H9 (cell line): ENCODE measurements around the gene APP. TPM values are rescaled to one million over a fixed set of nuclear protein-coding genes. Genes with fewer than 3 reads are reported as not detected.

Experiments used
- DNase-seq: peaks from one replicate; pipeline ENCODE4 v3.0.0-alpha.2; 2017
- H2AFZ ChIP-seq: one replicate; pipeline ENCODE4 v1.6.1; 2013; ENCODE audit warnings: mild to moderate bottlenecking, low read length, control low read depth, moderate library complexity
- H2AK5ac ChIP-seq: 2 replicates; pipeline ENCODE4 v1.6.1; 2013; ENCODE audit warnings: low read length, control low read depth, mixed read lengths; ENCODE audit not compliant: insufficient read length
- H2BK120ac ChIP-seq: one replicate; pipeline ENCODE4 v1.6.1; 2013; ENCODE audit warnings: low read depth, mild to moderate bottlenecking, low read length, control low read depth, inconsistent platforms; ENCODE audit not compliant: poor library complexity, severe bottlenecking
- H2BK12ac ChIP-seq: 2 replicates; pipeline ENCODE4 v1.6.1; 2013; ENCODE audit warnings: low read length, control low read depth, mixed read lengths, low read depth; ENCODE audit not compliant: insufficient read length
- H2BK15ac ChIP-seq: 2 replicates; pipeline ENCODE4 v1.6.1; 2013; ENCODE audit warnings: low read depth, low read length, control low read depth
- H2BK20ac ChIP-seq: one replicate; pipeline ENCODE4 v1.6.1; 2013; ENCODE audit warnings: low read depth, mild to moderate bottlenecking, low read length, control low read depth, inconsistent platforms; ENCODE audit not compliant: poor library complexity, severe bottlenecking
- H2BK5ac ChIP-seq: 2 replicates; pipeline ENCODE4 v1.6.1; 2013; ENCODE audit warnings: low read length, control low read depth, mixed read lengths; ENCODE audit not compliant: insufficient read length
- H3K14ac ChIP-seq: 2 replicates; pipeline ENCODE4 v1.6.1; 2013; ENCODE audit warnings: low read length, control low read depth; ENCODE audit not compliant: insufficient read depth
- H3K18ac ChIP-seq: 2 replicates; pipeline ENCODE4 v1.6.1; 2013; ENCODE audit warnings: low read depth, mild to moderate bottlenecking, mixed read lengths, low read length, control low read depth; ENCODE audit not compliant: insufficient read length
- H3K23ac ChIP-seq: 2 replicates; pipeline ENCODE4 v1.6.1; 2013; ENCODE audit warnings: low read length, control low read depth, mixed read lengths, low read depth; ENCODE audit not compliant: insufficient read length
- H3K23me2 ChIP-seq: 2 replicates; pipeline ENCODE4 v1.6.1; 2013; ENCODE audit warnings: low read depth, mild to moderate bottlenecking, mixed read lengths, low read length, control low read depth; ENCODE audit not compliant: insufficient read length, poor library complexity, severe bottlenecking
- H3K27ac ChIP-seq: 2 replicates; pipeline ENCODE4 v1.5.1; 2013; ENCODE audit warnings: low read length, control low read depth, mixed read lengths, low read depth; ENCODE audit not compliant: insufficient read length
- H3K27me3 ChIP-seq: 2 replicates; pipeline ENCODE4 v1.6.1; 2013; ENCODE audit warnings: low read length, control low read depth, inconsistent platforms; ENCODE audit not compliant: insufficient read depth
- H3K4ac ChIP-seq: 2 replicates; pipeline ENCODE4 v1.6.1; 2013; ENCODE audit warnings: low read depth, mild to moderate bottlenecking, control low read depth, inconsistent platforms, low read length, moderate library complexity
- H3K4me1 ChIP-seq: 2 replicates; pipeline ENCODE4 v1.6.1; 2013; ENCODE audit warnings: low read length, control low read depth, inconsistent platforms; ENCODE audit not compliant: insufficient read depth
- H3K4me2 ChIP-seq: 2 replicates; pipeline ENCODE4 v1.6.1; 2013; ENCODE audit warnings: low read length, control low read depth, mixed read lengths; ENCODE audit not compliant: insufficient read length, insufficient read depth
- H3K56ac ChIP-seq: 2 replicates; pipeline ENCODE4 v1.6.1; 2013; ENCODE audit warnings: low read depth, mild to moderate bottlenecking, mixed read lengths, low read length, control low read depth; ENCODE audit not compliant: insufficient read length
- H3K79me1 ChIP-seq: 2 replicates; pipeline ENCODE4 v1.6.1; 2013; ENCODE audit warnings: low read depth, mild to moderate bottlenecking, moderate library complexity, low read length, control low read depth, inconsistent platforms; ENCODE audit not compliant: insufficient read depth, poor library complexity, severe bottlenecking
- H3K79me2 ChIP-seq: 2 replicates; pipeline ENCODE4 v1.6.1; 2013; ENCODE audit warnings: low read length, control low read depth, inconsistent platforms; ENCODE audit not compliant: insufficient read depth
- H3K9ac ChIP-seq: 2 replicates; pipeline ENCODE4 v1.6.1; 2013; ENCODE audit warnings: low read length, control low read depth, mixed read lengths; ENCODE audit not compliant: insufficient read length; ENCODE audit errors: extremely low read depth
- H3K9me3 ChIP-seq: one replicate; pipeline ENCODE4 v1.6.1; 2013; ENCODE audit warnings: low read depth, low read length, inconsistent platforms; ENCODE audit not compliant: control insufficient read depth
- H3T11ph ChIP-seq: one replicate; pipeline ENCODE4 v1.6.1; 2013; ENCODE audit warnings: mild to moderate bottlenecking, low read length, control low read depth, inconsistent platforms
- H4K20me1 ChIP-seq: one replicate; pipeline ENCODE4 v1.6.1; 2013; ENCODE audit not compliant: control insufficient read depth, insufficient read length, insufficient read depth
- H4K5ac ChIP-seq: 2 replicates; pipeline ENCODE4 v1.6.1; 2013; ENCODE audit warnings: low read depth, mild to moderate bottlenecking, mixed read lengths, low read length, control low read depth; ENCODE audit not compliant: insufficient read length
- H4K8ac ChIP-seq: replicated peaks from 2 replicates; pipeline ENCODE4 v1.6.1; 2013; ENCODE audit warnings: low read length, control low read depth, mixed read lengths, low read depth; ENCODE audit not compliant: insufficient read length
- H4K91ac ChIP-seq: 2 replicates; pipeline ENCODE4 v1.6.1; 2013; ENCODE audit warnings: low read depth, mild to moderate bottlenecking, moderate library complexity, mixed read lengths, low read length, control low read depth; ENCODE audit not compliant: insufficient read length
- H3K27ac Mint-ChIP-seq, 3 experiments: 2 replicates in 2 of 3; 3 replicates in 1 of 3; pipeline ENCODE4 v1.8.0; 2020 to 2021; ENCODE audit warnings: mixed read lengths in 3 of 3, mild to moderate bottlenecking in 1 of 3, moderate library complexity in 1 of 3
- H3K27me3 Mint-ChIP-seq: 2 replicates; pipeline ENCODE4 v1.8.0; 2021; ENCODE audit warnings: low read depth, mild to moderate bottlenecking, moderate library complexity, mixed read lengths
- H3K36me3 Mint-ChIP-seq, 3 experiments: 2 replicates in 2 of 3; 3 replicates in 1 of 3; pipeline ENCODE4 v1.8.0; 2020 to 2021; ENCODE audit warnings: low read depth in 3 of 3, mixed read lengths in 3 of 3; ENCODE audit not compliant: insufficient read depth in 1 of 3
- H3K4me1 Mint-ChIP-seq, 2 experiments: 2 replicates each; pipeline ENCODE4 v1.8.0; 2020; ENCODE audit warnings: mixed read lengths in 2 of 2
- H3K4me3 Mint-ChIP-seq, 2 experiments: 2 replicates in 1 of 2; 3 replicates in 1 of 2; pipeline ENCODE4 v1.8.0; 2020 to 2021; ENCODE audit warnings: mild to moderate bottlenecking in 2 of 2, mixed read lengths in 2 of 2, moderate library complexity in 1 of 2
- H3K9me3 Mint-ChIP-seq, 2 experiments: 2 replicates in 1 of 2; 3 replicates in 1 of 2; pipeline ENCODE4 v1.8.0; 2020; ENCODE audit warnings: mild to moderate bottlenecking in 2 of 2, mixed read lengths in 2 of 2, moderate library complexity in 1 of 2
- WGBS: extraction: QIAGEN DNeasy Blood & Tissue Kit; methylation state at CpG from one replicate; pipeline ENCODE4 v1.1.7; 2013; ENCODE audit warnings: missing lambda C conversion rate, low lambda C conversion rate, mixed read lengths; ENCODE audit not compliant: insufficient read length; ENCODE audit errors: extremely low coverage; 5-methylcytosine and 5-hydroxymethylcytosine counted together
- total RNA-seq: library from RNA; stranded (reverse); gene quantifications from 2 replicates; pipeline ENCODE4 v1.2.1, GENCODE V29; 2021
- TF ChIP-seq, protein P1 (sequence below): fragments of 200-600 bp; sonication (generic); conservative IDR thresholded peaks from 3 replicates; pipeline ENCODE4 v1.8.0; 2021; ENCODE audit warnings: antibody characterized with exemption, mild to moderate bottlenecking

Gene APP
- total RNA-seq, 1 experiment from 2014 or later = 380 TPM

GRCh38 chr21:25911730-25912401 lies 258.7 kb downstream of the APP start:
- H3K27ac Mint-ChIP-seq = peak overlapping the region in 2 of 3 experiments; percentile 13 to 92; a peak in 4 of 7 replicates
- WGBS = no CpG with 5 or more reads among the region's 20 CpGs
- H3K4me2 ChIP-seq = no peak overlapping the region

More at GRCh38 chr21:25911730-25912401, 258.7 kb downstream of the APP start:
- H2BK5ac ChIP-seq = no peak overlapping the region
- H3K9me3 ChIP-seq = no peaks in the 10 kb centered on the region
- Mint-ChIP-seq H3K27me3 (no peaks in the 10 kb centered on the region), H3K4me3 (no peak overlapping the region), H3K9me3 (no peaks in the 10 kb centered on the region), H3K36me3 (peaks cover 13 to 30% (median 25%) of the 10 kb centered on the region in 3 experiments), H3K4me1 (peaks cover 27 to 34% of the 10 kb centered on the region in 2 experiments)
- H2BK15ac ChIP-seq = no peak overlapping the region
- no peak overlapping the region for H2BK20ac ChIP-seq
- H3K23me2 ChIP-seq = no peaks in the 10 kb centered on the region
- no peak overlapping the region for H2AFZ ChIP-seq
- no peak overlapping the region for H2AK5ac ChIP-seq
- no peak overlapping the region for H3K56ac ChIP-seq
- H3K18ac ChIP-seq = no peak overlapping the region
- no peaks in the 10 kb centered on the region for H3K79me2 ChIP-seq
- H3K14ac ChIP-seq = no peak overlapping the region
- H4K8ac ChIP-seq = no peak overlapping the region
- no peaks in the 10 kb centered on the region for H4K20me1 ChIP-seq
- H3K4me1 ChIP-seq = peaks cover 3% of the 10 kb centered on the region; the same call in 1 of the 2 replicates
- H2BK12ac ChIP-seq = no peak overlapping the region
- no peak for DNase-seq
- no peaks in the 10 kb centered on the region for H3K27me3 ChIP-seq
- no peak overlapping the region for H4K5ac ChIP-seq
- no peak overlapping the region for H3K9ac ChIP-seq
- H4K91ac ChIP-seq = no peak overlapping the region
- H3K4ac ChIP-seq = no peak overlapping the region
- TF ChIP-seq, protein P1, sequence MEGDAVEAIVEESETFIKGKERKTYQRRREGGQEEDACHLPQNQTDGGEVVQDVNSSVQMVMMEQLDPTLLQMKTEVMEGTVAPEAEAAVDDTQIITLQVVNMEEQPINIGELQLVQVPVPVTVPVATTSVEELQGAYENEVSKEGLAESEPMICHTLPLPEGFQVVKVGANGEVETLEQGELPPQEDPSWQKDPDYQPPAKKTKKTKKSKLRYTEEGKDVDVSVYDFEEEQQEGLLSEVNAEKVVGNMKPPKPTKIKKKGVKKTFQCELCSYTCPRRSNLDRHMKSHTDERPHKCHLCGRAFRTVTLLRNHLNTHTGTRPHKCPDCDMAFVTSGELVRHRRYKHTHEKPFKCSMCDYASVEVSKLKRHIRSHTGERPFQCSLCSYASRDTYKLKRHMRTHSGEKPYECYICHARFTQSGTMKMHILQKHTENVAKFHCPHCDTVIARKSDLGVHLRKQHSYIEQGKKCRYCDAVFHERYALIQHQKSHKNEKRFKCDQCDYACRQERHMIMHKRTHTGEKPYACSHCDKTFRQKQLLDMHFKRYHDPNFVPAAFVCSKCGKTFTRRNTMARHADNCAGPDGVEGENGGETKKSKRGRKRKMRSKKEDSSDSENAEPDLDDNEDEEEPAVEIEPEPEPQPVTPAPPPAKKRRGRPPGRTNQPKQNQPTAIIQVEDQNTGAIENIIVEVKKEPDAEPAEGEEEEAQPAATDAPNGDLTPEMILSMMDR = no peak
- H3K23ac ChIP-seq = no peak overlapping the region
- H2BK120ac ChIP-seq = no peak overlapping the region
- H3K27ac ChIP-seq = no peak overlapping the region
- H3T11ph ChIP-seq = no peak overlapping the region
- peaks cover 3% of the 10 kb centered on the region for H3K79me1 ChIP-seq
